Activated T-cell treated with anti-CD3 and anti-CD28 coated beads, Interleukin-2, amount 50 U/mL, for 24 hours (primary cell): ENCODE results near the gene TNFRSF11A.

Experiments used
- DNase-seq: peaks from one replicate; pipeline ENCODE4 v3.0.0-alpha.2; 2020
- H3K27ac Mint-ChIP-seq: 2 replicates; pipeline ENCODE4 v1.8.0; 2020; ENCODE audit warnings: mild to moderate bottlenecking, mixed read lengths
- H3K27me3 Mint-ChIP-seq: 2 replicates; pipeline ENCODE4 v1.8.0; 2020; ENCODE audit warnings: mixed read lengths
- H3K36me3 Mint-ChIP-seq: 2 replicates; pipeline ENCODE4 v1.8.0; 2020; ENCODE audit warnings: low read depth, mixed read lengths
- H3K4me1 Mint-ChIP-seq: 2 replicates; pipeline ENCODE4 v1.8.0; 2020; ENCODE audit warnings: low read depth, mixed read lengths
- H3K4me3 Mint-ChIP-seq: 2 replicates; pipeline ENCODE4 v1.8.0; 2020; ENCODE audit warnings: mild to moderate bottlenecking, moderate library complexity, mixed read lengths
- H3K9me3 Mint-ChIP-seq: 2 replicates; pipeline ENCODE4 v1.8.0; 2020; ENCODE audit warnings: mixed read lengths

Gene TNFRSF11A

DNA sequence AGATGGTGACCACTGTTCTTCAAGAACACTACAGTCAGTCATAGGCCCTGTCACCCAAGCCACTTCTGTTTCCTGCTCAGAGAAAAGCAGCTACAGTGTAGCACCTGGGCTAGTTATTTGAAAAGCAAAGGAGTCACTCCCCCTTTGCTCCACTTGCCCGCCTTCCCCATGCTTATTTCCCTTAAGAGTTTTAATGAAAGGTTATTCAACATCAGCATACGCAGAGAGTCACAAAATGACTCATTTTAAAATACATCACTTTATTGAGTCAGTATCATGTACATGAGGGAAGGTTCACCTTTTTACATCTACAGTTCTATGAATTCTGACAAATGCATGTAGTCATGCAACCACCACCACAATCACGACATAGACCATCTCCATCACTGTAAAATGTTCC is 71.3 kb downstream of the TNFRSF11A start:
- Mint-ChIP-seq H3K9me3 (no peaks in the 10 kb centered on the region), H3K4me1 (peaks cover 29% of the 10 kb centered on the region), H3K36me3 (no peaks in the 10 kb centered on the region), H3K27ac (peak overlapping the region; percentile 82), H3K4me3 (no peak overlapping the region), H3K27me3 (peaks cover 2% of the 10 kb centered on the region)
- DNase-seq = no peak

DNA sequence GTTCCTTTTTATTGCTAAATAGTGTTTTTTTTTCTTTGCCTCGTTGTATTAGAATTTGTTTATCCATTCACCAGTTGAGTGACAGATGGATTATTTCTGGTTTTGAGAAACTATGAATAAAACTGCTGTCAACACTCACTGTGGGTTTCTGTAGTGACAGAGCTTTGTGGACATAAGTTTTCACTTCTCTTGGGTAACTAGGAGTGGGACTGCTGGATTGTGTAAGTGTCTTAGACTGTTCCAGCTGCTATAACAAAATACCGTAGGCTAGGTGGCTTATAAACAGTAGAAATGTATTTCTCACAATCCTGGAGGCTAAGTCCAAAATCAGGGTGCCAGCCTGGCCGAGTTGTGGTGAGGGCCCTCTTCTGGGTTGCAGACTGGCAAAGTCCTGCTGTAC is 71.9 kb downstream of the TNFRSF11A start:
- H3K36me3 Mint-ChIP-seq = no peaks in the 10 kb centered on the region
- peak overlapping the region; percentile 82 for H3K27ac Mint-ChIP-seq
- DNase-seq = no peak
- no peak overlapping the region for H3K4me3 Mint-ChIP-seq
- no peaks in the 10 kb centered on the region for H3K9me3 Mint-ChIP-seq
- peaks cover 29% of the 10 kb centered on the region for H3K4me1 Mint-ChIP-seq
- H3K27me3 Mint-ChIP-seq = peaks cover 2% of the 10 kb centered on the region

DNA sequence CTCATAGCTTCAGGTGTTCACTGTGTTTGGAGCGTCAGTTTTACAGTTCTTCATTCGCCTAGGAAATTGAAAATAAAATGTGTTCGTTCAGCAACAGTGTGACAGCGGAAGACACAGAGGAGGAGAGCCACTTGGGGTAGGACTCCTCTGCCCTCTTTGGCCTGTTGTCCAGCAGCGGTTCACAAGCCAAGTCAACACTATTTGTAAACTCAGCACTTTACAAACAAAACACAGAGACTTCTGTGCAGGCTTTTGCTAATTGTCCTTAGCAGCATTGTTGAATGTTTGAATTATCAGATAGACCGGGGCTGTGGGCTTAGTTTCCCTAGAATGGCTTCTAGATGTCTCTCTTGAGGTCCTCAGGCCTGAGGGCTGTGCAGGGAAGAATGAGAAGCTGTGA is 73.2 kb downstream of the TNFRSF11A start:
- H3K36me3 Mint-ChIP-seq = no peaks in the 10 kb centered on the region
- H3K27ac Mint-ChIP-seq = no peak overlapping the region
- no peak for DNase-seq
- H3K27me3 Mint-ChIP-seq = peaks cover 2% of the 10 kb centered on the region
- H3K9me3 Mint-ChIP-seq = no peaks in the 10 kb centered on the region
- no peak overlapping the region for H3K4me3 Mint-ChIP-seq
- H3K4me1 Mint-ChIP-seq = peaks cover 29% of the 10 kb centered on the region

DNA sequence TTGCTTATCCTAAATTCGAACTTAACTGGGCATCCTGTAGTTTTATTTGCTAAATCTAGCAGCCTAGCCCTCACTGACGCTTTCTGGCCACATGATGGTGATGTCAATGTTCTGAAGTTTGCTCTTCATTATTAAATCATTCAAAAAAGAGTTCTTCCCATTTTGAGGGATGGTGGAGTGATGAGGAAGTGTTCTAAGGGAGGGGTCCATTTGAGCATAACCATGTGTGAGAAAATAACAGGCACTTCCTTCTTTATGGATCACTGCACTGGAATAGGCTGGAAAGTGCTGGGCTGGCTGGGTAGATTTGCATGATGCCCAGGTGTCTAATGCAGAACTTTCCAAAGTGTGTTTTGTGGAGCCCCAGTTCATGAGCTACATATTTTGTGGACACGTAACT is 74.2 kb downstream of the TNFRSF11A start:
- H3K4me3 Mint-ChIP-seq = no peak overlapping the region
- no peak for DNase-seq
- H3K9me3 Mint-ChIP-seq = no peaks in the 10 kb centered on the region
- H3K4me1 Mint-ChIP-seq = peaks cover 29% of the 10 kb centered on the region
- no peaks in the 10 kb centered on the region for H3K36me3 Mint-ChIP-seq
- H3K27me3 Mint-ChIP-seq = no peaks in the 10 kb centered on the region
- H3K27ac Mint-ChIP-seq = no peak overlapping the region

DNA sequence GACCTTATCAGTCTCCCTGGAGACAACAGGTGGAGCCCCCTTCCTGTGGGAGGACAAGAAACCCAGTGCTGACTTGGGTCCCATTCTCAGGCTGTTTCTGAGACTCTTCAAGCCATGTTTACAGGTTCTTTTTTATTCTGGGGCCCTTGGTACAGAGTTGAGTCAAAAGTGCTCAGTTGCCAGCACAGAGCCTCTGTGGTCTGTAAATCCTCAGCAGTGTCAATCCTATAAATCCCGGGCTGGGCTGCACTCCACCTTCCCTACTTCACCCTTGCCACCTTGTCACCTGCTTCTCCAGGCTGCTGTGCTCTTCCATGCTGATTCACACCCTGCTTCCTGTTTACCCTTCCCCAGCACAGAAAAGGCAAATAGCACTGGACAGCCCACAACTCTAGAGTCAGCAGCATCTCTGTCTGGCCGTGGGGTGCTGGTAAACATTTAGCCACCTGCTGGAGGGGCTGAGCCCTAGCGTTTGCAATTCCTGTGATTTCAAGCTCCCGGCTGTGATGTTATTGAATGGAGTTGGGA is 74.7 kb downstream of the TNFRSF11A start:
- Mint-ChIP-seq H3K36me3 (no peaks in the 10 kb centered on the region), H3K4me3 (no peak overlapping the region), H3K27me3 (no peaks in the 10 kb centered on the region), H3K9me3 (no peaks in the 10 kb centered on the region), H3K27ac (no peak overlapping the region), H3K4me1 (peaks cover 29% of the 10 kb centered on the region)
- no peak for DNase-seq

DNA sequence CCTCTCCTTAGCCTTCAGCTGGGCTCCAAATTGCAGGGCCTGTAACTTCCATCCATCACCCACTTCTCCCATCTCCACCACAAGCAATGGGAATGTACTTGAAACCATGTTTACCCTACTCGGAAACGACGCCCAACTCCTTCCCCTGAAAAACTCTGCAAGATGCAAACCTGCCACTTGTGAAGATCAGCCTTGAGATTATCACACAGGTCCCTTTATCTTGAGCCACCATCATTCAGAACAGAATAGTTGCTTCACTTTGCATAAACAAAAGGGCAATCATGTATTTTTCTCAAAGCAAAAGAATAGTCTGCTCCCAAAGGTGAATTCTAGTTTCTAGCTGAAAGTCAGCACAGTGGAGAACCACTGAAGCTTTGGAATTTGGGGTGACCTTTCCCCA is 75.8 kb downstream of the TNFRSF11A start:
- H3K9me3 Mint-ChIP-seq = no peaks in the 10 kb centered on the region
- no peaks in the 10 kb centered on the region for H3K36me3 Mint-ChIP-seq
- H3K27ac Mint-ChIP-seq = no peak overlapping the region
- no peaks in the 10 kb centered on the region for H3K27me3 Mint-ChIP-seq
- peaks cover 27% of the 10 kb centered on the region for H3K4me1 Mint-ChIP-seq
- H3K4me3 Mint-ChIP-seq = no peak overlapping the region
- DNase-seq = no peak

DNA sequence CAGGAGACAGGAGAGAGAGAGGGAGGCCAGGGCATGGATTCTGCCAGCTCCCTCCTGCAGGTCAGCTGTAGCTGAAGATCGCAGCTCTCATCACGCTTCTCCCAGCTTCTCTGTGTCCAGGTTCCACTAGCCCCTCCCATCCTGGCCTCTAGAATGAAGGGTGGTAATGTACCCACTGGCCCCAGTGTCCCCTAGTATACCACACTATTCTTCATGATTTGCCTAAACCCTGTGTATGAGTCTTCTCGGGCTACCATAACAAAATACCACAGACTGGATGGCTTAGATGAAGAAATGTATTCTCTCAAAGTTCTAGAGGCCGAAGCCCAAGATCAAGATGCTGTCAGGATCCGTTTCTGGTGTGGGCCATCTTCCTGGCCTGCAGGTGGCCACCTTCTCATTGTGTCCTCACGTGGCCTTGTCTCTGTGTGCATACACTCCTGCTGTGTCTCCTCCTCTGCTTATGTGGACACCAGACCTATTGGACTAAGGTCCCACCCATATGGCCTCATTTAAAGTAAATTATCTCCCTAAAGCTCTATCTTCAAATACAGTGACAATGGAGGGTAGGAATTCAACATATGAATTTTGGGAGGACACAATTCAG is 77.3 kb downstream of the TNFRSF11A start:
- Mint-ChIP-seq H3K27me3 (no peaks in the 10 kb centered on the region), H3K27ac (no peak overlapping the region), H3K4me1 (peaks cover 12% of the 10 kb centered on the region), H3K4me3 (no peak overlapping the region), H3K9me3 (no peaks in the 10 kb centered on the region), H3K36me3 (no peaks in the 10 kb centered on the region)
- no peak for DNase-seq

DNA sequence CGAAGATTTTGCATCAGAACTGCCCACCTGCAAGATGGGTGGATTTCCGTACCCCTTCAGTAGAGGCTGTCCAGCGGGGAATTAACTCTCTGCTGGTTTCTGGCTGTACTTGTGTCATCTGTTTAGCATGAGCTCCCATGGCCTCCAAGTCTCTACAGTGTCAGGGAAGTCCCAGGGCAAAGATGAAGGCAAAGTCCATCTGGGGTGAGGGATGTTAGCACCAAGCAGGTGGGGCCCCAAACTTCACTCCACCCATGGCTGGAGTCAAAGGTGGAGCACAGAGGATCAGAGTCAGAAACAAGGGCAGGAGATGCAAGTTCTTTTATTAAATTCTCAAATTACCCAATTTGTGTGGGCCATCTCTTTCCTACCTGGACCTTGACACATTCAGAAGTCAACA is 78.0 kb downstream of the TNFRSF11A start:
- peaks cover 8% of the 10 kb centered on the region for H3K4me1 Mint-ChIP-seq
- no peak for DNase-seq
- H3K4me3 Mint-ChIP-seq = no peak overlapping the region
- H3K9me3 Mint-ChIP-seq = no peaks in the 10 kb centered on the region
- no peak overlapping the region for H3K27ac Mint-ChIP-seq
- no peaks in the 10 kb centered on the region for H3K27me3 Mint-ChIP-seq
- no peaks in the 10 kb centered on the region for H3K36me3 Mint-ChIP-seq

DNA sequence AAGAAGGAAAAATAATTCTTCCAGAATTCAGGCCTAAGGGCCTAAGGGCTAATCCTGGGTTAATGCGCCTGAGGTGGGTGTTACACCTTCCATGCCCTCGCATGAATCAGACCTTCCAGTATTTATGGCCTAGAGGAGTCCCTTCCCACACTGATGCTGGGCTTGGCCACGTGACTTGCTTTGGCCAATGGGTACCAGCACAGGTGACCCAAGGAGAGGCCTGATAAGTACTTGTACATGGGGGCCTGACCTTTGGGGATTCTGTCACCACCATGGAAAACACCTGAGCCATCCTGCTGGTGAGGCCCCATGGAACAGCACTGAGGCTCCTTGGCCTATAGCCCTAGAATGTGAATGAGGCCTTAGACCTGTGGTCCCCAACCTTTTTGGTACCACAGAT is 79.8 kb downstream of the TNFRSF11A start:
- no peaks in the 10 kb centered on the region for H3K36me3 Mint-ChIP-seq

DNA sequence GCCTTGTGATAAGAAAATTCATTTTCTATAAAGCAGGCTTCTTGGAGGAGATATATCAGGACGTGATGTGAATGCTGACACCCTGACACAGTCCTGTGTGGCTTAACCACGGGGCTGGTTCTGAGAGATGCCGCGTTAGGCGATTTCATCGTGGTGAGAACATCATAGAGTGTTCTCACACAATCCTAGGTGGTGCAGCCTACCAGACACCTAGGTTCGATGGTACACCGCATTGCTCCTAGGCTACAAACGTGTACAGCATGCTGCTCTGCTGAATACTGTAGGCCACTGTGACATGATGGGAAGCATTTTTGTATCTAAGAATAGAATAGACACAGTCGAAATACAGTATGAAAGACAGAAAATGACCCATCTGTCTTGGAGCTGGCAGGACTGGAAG is 82.5 kb downstream of the TNFRSF11A start:
- no peak overlapping the region for H3K27ac Mint-ChIP-seq

More for the DNA sequence above, 79.8 kb downstream of the TNFRSF11A start:
- Mint-ChIP-seq H3K9me3 (no peaks in the 10 kb centered on the region), H3K4me3 (no peak overlapping the region), H3K27ac (no peak overlapping the region), H3K4me1 (peaks cover 4% of the 10 kb centered on the region), H3K27me3 (no peaks in the 10 kb centered on the region)
- DNase-seq = no peak

DNA sequence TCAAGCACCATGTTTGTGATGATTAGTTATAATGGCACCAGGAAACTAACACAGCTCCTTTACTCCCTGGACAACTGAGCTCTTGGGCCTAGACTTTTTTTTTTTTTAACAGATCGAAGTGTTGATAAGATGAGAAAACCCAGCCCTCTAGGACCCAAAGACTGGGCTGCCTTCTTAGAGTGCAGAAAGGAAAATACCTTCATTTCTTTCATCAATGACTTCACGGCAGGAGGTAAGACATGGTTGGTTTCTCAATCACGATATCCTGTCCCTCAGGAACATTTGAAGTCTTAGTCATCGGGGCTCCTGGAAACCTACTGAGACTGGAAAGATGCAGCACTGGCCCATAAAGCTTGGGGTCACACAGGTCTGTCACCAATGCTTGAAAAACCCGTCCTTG is 84.7 kb downstream of the TNFRSF11A start:
- Mint-ChIP-seq H3K27ac (no peak overlapping the region), H3K36me3 (no peaks in the 10 kb centered on the region), H3K27me3 (peaks cover 10% of the 10 kb centered on the region), H3K4me3 (no peak overlapping the region), H3K9me3 (peaks cover 7% of the 10 kb centered on the region), H3K4me1 (peaks cover 6% of the 10 kb centered on the region)
- no peak for DNase-seq

More for the DNA sequence above, 82.5 kb downstream of the TNFRSF11A start:
- no peaks in the 10 kb centered on the region for H3K36me3 Mint-ChIP-seq
- H3K27me3 Mint-ChIP-seq = peaks cover 5% of the 10 kb centered on the region
- H3K9me3 Mint-ChIP-seq = peaks cover 7% of the 10 kb centered on the region
- peaks cover 3% of the 10 kb centered on the region for H3K4me1 Mint-ChIP-seq
- H3K4me3 Mint-ChIP-seq = no peak overlapping the region
- DNase-seq = no peak

DNA sequence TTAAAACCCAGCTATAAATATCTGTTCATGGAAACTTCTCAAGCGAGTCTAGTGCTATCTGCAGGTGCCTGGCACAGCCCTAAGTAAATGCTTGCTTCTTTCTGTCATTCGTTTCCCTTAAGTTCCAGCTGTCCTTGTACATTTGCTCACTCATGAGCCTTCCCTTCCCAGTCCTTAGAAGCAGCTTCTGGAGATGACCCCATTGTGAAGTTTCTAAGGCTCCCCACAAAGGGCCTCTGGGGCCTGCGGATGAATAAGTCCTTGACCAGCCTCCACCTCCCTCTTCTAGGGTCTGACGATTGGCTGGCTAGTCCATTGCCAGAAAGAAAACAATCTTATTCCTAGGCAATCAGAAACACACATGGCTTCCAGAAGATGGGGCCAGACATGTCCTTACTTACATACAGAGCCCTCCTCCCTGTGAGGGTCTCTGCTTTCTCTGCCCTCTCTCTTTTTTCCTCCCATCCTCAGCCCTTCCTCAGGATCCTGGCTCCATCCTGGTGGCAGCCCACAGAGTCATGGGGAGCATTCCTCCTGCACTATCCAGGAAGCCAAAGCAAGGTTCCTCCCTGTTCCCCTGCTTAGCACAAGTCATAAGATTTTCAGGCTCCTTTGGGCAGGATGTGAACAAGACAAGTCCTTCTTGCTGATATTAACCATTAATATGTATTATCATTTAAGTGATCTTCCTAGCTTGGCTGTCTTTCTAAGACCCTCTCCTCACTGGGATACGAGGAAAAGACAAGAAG is 87.3 kb downstream of the TNFRSF11A start:
- peaks cover 10% of the 10 kb centered on the region for H3K27me3 Mint-ChIP-seq
- no peak for DNase-seq
- H3K4me1 Mint-ChIP-seq = peaks cover 6% of the 10 kb centered on the region
- no peak overlapping the region for H3K27ac Mint-ChIP-seq
- H3K36me3 Mint-ChIP-seq = no peaks in the 10 kb centered on the region
- H3K4me3 Mint-ChIP-seq = no peak overlapping the region
- H3K9me3 Mint-ChIP-seq = peaks cover 7% of the 10 kb centered on the region

DNA sequence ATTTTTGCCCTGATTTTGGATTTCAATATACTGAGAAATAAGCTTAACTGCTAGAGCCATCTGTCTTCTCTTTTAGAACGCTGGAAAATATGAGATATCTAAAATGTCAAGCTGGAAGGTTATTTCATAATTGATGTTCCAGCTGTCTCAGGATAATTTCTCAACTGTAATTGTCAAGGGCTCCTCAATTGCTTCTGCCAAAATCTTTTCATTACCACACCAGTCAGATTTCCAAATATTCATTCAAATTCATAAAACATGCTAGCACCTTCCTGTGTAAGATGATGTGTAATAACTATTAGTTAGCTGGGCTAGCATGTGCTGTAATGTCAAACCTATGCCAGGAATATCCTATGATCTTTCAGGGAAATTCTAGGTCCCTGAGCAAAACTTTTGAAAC is 88.1 kb downstream of the TNFRSF11A start:
- Mint-ChIP-seq H3K9me3 (peaks cover 7% of the 10 kb centered on the region), H3K36me3 (no peaks in the 10 kb centered on the region), H3K27ac (no peak overlapping the region)

DNA sequence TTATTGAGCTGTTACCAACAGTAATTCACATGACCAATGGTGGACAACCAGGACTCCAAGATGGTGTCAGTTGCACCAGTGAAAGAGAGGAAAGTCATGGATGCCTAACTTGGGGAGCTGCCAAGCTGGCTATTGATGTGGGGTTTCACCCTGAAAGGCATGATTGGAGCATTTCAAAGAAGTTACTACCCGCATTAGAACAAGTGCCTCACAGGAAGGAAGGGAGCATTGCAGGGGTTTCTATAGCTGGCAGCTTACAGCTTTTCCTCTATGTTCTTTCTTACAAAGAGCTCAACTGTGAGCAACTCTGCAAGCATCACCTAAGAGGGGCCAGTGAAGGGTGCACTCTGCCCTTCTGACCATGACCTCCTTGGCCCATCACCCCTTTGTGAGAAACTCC is 93.1 kb downstream of the TNFRSF11A start:
- H3K27me3 Mint-ChIP-seq = peaks cover under 1% of the 10 kb centered on the region

More for the DNA sequence above, 88.1 kb downstream of the TNFRSF11A start:
- peaks cover 8% of the 10 kb centered on the region for H3K4me1 Mint-ChIP-seq
- no peak for DNase-seq
- peaks cover 10% of the 10 kb centered on the region for H3K27me3 Mint-ChIP-seq
- H3K4me3 Mint-ChIP-seq = no peak overlapping the region

DNA sequence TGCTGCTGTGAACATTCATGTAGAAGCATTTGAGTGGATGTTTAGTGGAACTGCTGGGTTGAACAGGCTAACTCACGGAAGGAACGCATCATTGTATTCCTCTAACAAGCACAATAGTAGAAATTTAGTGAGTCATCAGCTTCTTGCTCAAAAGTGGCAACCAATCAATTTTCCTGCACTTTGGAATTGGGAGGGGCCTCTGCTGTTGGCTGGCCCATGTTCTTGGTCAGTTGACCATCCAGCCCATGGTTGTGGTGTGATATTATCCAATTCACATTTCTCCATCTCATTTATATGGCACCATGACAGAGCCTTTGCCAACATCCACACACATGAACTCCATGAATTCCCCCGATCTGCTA is 95.0 kb downstream of the TNFRSF11A start:
- H3K4me1 Mint-ChIP-seq = peaks cover 46% of the 10 kb centered on the region

More for the DNA sequence above, 93.1 kb downstream of the TNFRSF11A start:
- DNase-seq = peak; percentile 31
- H3K4me3 Mint-ChIP-seq = no peak overlapping the region
- H3K4me1 Mint-ChIP-seq = peaks cover 46% of the 10 kb centered on the region
- H3K27ac Mint-ChIP-seq = peak overlapping the region; percentile 38
- H3K9me3 Mint-ChIP-seq = peaks cover 12% of the 10 kb centered on the region
- H3K36me3 Mint-ChIP-seq = peaks cover 6% of the 10 kb centered on the region

More for the DNA sequence above, 95.0 kb downstream of the TNFRSF11A start:
- DNase-seq = peak; percentile 56
- H3K36me3 Mint-ChIP-seq = peaks cover 6% of the 10 kb centered on the region
- peak overlapping the region; percentile 97 for H3K27ac Mint-ChIP-seq
- no peaks in the 10 kb centered on the region for H3K27me3 Mint-ChIP-seq
- peaks cover 12% of the 10 kb centered on the region for H3K9me3 Mint-ChIP-seq
- peak overlapping the region; percentile 58 for H3K4me3 Mint-ChIP-seq
